GM19372 (cell line): ENCODE measurements around the gene RFX4.

ENCODE experiments used
- ATAC-seq: cut with Tn5 transposase; IDR thresholded peaks from one replicate; pipeline ENCODE4 v1.9.1; 2021; ENCODE audit warnings: mild to moderate bottlenecking, low read depth, moderate library complexity; ENCODE audit not compliant: unreplicated experiment

RFX4 gene

DNA sequence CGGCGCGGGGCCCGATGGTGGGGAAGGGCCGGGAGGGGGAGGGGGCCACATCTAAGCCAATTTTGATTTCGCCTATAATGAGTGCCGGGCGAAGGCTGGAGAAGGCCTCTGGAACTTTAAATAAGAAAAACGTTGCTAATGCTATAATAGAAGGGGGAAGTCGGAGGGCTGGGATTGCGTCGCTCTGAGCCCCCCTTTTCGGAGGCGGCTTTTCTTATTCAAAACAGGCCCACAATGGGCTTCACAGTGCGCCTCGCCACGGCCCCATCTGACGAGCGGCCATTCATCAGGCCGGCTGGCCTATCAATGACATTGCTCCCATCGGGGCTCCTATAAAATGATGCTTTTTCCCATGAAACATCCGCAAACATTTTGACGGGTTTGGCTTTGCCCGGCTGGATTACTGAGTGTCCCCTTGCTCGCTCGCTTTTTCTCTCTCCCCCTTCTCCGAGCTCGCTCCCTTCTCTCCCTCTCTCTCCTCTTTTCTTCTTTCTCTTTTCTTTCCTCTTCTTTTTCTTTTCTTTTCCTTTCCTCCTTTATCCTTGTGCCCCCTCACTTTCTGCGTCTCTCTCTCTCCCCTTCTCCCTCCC, at the start of gene RFX4:
Gene RFX4, plus strand, starts transcription at position 364 of the 590 bp plus-strand sequence. CDS start 317 bp downstream, outside the sequence.
- no peak for ATAC-seq

DNA sequence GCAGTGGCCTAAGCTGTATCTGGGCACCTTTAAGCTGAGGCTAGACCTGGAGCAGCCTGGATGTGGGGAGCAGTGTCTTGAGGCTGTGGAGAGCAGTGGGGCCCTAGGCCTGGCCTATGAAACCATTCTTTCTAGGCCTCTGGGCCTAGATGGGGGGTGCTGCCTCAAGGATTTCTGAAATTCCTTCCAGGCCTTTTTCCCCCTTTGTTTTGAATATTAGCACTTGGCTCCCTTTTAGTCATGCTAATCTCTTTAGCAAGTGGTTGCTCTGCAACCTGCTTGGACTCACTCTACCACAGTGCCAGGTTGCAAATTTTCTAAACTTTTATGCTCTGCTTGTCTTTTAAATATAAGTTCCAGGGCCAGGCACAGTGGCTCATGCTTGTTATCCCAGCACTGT, 41.6 kb upstream of the RFX4 start:
- no peak for ATAC-seq

DNA sequence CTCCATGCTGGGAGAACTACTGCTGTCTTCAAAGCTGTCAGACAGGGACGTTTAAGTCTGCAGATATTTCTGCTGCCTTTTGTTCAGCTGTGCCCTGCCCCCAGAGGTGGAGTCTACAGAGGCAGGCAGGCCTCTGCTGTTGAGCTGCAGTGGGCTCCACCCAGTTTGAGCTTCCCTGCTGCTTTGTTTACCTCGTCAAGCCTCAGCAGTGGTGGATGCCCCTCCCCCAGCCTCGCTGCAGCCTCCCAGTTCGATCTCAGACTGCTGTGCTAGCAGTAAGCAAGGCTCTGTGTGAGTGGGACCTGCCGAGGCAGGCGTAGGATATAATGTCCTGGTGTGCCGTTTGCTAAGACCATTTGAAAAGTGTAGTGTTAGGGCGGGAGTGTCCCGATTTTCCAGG, 31.4 kb upstream of the RFX4 start:
- ATAC-seq: no peak

DNA sequence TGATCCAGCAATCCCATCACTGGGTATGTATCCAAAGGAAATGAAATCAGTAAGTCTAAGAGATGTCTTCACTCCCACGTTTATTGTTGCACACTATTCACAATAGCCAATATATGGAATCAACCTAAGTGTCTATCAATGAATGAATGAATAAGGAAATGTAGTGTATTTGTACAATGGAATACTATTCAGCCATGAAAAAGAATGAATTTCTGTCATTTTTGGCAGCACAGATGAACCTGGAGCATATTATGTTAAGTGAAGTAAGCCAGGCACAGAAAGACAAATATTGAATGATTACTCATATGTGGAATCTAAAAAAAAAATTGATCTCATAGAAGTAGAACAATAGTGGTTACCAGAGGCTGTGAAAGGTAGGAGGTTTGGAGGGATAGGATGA, 30.6 kb upstream of the RFX4 start:
- ATAC-seq: no peak

DNA sequence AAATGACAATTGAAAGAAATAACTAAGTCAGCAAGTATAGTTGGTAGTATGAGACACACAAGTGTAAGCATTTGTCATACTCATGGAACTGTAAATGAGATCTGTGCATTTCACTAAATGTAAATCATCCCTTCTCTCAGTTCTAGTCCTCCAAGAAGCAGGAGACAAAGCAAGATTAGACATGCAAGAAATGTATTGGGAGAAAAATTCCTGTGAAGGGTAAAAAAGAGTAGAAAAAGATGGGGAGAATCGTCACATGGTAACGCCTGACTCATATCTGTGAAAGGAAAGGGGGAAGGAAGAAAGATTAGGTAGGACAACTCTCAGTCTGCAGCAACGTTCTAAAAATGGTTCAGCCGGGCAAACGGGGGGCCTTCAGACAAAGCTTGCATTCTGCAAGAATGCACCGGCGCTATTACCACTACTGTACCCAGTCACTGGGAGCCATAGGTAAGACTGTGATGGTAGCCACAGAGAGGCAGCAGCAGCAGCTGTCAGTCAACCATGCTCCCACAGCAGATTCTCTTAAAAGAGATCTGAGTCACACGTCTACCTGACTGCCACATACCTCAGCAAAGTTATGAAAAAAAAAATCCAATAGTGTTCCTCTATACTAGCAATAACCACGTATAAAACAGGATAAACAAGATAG, 18.0 kb upstream of the RFX4 start:
- no peak for ATAC-seq

DNA sequence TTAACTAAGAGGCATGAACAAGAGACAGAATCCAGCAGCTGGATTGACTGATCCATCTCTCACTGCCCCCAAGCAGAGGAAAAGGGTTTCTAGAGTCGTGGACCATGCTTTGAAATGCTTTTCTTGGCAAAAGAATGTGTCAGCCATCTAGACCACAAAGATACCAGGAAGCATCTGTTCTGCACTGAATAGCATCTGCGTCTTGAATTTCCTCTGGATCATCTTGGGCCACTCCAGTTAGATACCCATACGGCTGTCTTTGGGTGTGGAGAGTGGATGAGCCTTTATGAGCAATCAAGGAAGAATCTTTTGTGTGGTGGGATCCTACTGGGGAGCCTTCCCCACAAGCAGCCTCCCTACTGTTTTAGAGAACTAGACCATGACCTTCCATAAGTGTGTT, 16.0 kb upstream of the RFX4 start:
- ATAC-seq: no peak

DNA sequence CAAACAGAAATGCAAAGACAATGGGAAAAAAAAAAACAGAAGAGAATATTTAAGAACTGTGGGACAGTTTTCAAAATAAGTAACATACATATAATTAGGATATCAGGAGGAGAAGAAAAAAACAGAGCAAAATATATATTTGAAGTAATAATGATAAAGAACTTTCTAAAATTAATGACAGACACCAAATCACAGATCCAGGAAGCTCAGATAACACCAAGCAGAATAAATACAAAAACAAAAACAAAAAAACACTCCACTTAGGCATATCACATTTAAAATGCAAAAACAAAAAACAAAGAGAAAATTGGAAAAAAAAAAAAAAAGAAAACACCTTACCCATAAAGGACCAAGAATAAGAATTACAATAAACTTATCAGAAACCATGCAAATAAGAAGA, 9.6 kb upstream of the RFX4 start:
- ATAC-seq: no peak

DNA sequence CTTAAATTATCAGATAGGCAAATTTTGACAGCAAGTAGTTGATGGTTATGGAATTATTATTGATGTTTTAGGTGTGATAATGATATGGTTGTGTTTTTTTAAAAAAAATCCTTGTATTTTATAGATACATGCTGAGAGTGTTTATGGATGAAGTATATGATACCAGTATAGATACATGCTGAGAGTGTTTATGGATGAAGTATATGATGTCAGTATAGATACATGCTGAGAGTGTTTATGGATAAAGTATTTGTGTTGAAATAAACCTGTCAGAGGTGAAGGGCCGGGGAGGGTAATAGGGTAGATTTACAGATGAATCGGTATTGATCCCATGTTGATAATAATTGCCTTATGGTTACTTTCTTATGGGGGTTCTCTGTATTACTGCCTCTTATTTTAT, 6.0 kb upstream of the RFX4 start:
- no peak for ATAC-seq

DNA sequence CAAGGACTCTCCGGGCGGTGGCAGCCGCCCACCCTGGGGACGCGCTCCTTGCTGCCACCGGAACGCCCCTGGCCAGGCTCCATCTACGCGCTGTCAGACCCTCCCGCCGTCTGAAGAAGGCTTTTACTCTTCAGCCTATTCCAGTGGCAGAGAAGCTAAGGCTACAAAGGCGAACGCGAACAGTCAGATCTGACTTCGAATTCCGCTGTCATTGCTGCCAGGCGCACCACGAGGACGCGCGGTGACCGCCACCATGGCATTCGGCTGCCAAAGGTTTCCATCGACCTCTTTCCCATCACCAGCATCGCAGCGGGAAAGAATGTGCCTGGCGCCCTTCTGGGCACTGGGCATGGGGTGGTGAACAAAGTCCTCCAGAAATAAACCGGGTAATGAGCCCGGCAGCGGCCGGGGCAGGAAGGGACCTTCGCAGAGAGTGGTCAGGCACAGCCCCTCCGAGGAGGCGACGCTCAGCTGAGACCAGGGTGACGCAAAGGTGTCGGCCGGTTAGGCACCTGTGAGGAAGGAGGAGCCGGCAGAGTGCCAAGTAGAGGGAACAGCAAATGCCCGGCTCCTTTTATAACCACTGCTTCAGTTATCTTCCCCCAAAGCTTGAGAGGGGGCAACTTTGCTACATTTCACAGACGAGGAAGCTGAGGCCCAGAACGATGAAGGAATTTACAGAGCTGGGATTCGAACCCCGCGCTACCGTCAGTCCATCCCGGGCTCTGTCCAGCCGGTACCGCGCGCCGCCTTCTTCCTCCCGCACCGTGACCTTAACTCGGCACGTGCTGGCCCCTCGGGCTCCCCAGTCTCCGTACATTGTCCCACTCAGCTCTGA, 1.9 kb upstream of the RFX4 start:
- no peak for ATAC-seq

DNA sequence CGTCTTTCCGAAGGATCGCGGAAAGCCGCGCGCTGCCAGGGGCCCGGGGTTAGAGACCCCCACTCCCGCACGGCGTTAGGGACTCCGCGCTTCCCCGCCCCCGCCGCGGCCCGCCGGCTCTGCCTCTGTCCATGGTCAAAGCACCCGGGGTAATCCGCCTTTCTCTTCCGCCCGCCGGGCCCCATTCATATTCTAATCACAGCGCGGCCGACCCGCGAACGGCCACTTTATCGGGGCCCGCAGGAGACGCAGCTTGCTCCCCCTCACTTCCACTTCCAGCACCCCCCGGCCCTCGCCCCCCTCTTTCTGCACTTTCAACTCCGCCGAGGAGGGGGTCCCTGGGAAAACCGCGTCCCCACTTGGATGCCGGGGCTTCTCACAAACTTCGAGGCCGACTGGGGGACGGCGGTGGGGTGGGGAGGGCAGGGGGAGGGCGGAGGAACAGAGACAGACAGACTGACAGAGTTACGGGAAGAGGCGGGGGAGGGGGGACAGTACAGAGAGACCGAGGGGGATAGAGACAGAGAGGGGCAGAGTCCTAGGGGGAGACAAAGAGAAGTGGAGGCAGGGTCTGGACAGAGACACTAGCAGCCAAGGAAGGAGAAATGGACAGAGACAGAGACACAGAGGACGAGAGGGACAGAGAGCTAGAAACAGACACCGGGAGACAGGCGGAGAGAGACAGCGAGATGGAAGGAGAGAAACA, 1.1 kb upstream of the RFX4 start:
- ATAC-seq: no peak

DNA sequence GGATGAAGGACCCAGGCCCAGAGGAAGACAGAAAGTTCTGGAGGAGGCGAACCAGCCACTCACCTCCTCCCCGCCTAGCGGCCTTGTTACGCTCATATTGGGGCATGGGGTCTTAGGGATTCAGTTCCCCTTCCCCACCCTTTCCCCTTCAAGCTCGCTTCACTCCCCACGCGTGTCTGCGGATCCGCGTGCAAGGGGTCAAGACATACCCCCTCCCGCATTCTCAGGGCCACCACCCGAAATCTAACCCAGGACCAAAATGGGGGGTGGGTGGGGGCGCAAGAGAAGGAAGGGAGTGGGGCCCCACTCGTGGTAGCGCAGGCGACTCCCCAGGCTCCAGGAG, 584 bp upstream of the RFX4 start:
- no peak for ATAC-seq

DNA sequence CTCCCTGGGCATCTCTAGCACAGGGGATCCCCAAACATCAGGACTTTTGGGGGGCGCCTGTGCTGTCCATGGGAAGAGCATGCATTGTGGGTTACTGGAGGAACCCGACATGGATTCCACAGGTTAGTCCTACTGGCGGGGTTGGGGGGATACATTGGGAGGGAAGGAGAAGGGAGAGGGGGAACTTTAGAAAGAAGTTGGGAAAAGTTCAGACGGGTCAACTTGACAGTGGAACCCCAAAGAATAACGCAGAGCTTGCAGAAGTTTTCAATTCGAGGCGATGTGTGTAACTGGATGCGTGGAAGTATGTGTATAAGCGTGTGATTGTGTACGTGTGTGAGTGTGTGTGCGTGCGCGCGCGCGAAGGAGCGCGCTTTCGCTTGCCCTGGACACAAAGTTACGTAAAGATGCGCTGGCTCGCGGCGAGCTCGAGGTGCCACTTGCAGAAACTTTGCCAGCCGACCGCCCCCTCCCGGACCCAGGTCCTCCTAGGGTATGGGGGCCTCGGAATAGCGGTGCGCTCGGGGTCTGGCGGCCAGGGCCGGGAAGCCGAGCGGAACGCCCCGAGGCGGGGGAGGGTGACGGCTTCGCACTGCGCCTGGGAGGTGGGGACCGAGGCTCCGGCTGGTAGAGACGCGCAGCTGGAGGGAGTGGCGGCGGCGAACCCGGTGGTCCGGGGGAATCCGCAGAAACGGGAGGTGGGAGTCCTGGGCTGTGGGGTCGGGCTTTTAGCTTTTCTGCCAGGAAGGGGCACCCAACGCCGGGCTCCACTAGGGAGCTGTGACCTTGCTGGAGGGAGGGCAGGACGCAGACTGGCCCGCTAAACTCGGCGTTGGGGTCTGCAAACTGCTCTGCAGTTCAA, 669 bp downstream of the RFX4 start:
- ATAC-seq: no peak

DNA sequence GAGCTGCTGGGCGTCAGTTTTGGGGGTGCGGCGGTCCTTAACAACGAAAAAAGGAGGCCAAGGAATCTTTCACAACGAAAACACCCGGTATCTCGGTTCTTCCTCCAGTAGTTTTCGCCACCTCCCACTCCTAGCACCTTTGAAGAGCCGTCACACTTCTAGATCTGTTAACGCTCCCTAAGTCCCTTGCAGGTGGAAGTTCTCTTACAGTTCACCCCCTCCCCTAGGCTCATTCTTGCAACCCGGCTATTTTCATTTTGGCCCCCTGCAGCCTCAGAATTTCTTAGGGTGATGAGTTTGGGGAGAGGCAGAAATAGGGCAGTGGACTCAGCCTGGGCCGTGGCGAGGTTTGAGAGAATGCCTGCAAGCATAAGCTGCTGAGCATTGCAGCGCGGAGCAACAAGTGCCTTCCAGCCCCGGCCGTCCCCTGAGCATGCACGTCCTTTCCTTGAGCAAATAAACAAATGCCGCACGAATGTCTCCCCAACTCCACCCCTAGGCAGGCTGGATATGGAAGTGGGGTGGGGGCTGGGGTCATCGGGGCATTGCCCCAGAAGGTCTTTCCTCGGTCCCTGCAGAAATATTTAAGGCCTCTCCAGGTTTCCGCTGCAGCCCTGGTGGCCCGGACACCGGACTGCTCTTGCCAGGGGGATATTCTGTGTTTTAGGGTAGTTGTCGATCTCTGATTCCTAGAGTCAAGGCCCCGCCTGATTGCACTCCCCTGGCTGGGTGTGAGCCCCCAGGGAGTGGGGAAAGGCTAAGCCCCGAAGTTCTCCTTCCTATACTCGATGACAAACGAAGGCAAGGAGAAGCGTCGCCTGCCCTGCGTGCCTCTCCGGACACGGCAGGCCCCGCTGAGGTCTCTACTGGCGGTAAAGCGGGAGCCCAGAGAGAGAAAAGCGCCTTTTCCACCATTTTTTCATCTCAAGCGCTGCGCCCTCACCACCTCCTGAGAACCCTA, 1.6 kb downstream of the RFX4 start:
- no peak for ATAC-seq

DNA sequence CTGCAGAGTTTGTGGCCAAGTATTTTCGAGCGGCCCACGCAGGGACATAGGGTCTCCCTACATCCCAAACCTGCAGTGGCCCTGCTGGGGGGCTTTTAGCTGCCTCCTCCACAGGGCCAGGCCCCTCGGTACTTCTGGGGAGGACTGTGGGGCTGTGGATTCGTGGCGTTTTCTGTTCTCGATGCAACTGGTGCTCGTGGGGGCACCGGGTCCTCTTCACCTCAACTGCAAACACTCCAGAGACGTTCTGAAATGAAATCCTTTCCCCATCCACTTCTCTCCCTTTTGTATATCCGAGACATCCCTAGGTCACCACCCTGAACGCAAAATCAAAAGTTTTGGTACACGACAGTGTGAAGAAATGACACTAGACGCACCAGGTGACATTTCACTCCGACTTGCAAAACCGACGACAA, 2.3 kb downstream of the RFX4 start:
- ATAC-seq: no peak

DNA sequence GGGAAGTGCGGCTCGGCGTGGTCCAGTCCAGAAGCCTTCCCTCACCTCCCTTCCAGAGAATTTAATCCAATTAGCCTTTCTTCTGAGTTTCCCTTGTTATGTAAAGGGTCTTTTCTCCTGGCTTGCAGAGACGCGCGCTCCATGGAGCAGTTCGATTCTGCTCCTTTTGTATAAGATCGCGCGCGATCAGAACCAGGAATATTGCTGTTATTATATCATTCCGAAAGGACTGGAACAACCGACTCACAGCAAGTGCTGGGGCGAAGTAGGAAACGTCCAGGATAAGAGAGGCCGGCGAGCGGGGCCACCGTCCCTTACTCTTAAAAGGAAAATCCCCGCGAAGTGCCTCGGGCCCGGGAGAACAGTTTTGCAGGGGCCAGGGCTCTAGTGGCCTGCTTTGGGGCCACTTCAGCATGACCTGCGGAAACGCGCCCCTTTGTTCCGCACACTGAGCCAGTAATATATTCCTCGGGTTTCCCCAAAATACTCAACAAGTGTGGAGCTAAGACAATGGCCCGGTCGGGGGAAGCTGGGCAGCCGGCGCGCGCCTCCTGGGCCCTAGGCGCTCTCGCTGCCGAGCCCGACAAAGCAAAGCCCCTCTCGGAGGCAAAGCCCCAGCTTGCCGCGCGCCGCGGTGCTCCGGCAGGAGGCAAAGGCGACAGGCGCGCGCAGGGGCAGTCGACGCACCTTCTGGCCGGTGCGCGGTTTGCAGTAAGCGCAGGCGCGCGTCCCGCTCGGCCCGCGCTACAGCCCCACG, 2.9 kb downstream of the RFX4 start:
- no peak for ATAC-seq

DNA sequence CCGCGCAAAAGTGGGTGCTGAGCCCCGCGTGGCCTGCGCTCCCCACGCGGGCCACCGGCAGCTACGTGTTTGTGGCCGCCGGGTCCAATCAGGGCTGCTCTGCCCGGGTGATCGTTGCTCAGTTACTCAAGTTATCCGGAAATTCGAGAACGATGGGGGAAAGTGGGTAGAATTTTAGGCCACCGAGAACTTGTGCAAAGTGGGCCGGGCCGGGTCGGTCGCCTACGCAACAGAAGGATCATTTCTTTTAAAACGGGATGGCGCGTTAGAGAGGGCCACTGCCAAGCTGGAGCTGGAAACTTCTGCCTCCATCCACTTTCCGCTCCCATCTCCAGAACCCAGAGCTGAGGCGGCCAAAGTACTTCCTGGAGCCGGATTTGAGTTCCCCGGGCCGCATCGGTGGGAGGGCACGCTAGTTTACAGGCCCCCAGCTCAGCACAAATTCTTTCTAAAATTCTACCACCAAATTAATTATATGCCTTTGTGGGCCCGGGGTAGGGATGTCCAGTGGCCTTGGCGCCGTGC, 3.5 kb downstream of the RFX4 start:
- ATAC-seq: no peak

DNA sequence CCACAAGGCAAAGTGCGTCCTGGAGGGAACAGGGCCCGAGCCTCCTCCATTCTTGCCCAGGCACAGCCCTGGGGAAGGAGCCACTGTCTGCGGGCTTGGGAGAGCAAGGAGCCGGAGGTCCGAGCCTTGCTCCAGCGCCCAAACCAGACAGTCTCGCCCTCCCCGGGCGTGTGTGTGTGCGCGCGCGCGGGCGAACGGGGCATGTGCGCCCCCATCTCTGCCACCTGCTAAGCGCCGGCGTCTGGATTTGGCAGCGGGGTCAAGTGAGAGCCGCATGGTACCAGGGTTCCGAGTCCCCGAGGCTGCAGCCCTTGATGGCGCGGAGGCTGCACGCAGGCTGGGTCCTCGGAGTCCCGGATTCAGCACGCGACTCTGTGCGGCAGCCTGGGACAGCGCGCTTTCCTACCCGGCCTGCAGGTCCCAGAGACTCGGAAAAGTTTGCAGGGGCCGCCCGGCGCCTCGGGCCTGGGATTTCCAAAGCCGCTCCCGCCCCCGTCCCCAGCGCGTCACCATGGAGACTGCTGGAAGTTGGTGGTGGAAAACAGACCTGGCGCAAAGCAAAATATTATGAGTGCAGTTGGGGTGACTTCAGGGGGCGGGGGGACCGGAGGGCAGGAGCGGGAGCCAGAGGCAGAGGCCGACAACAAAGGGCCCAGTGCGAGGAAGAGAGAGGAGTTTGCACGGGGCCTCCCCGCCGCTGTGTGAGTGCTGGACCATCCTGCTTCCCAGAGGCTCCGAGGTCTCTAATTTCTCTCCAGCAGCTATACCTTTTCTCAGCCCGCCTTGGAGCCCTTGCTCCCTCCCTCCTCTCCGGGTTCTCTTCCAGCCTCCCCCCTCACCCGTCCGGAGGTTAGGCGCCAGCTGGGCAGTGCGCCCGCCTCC, 4.2 kb downstream of the RFX4 start:
- no peak for ATAC-seq
